Omental fat pad (tissue), 4 donors: ENCODE data around the gene ZNF451. TPM values are rescaled to one million over a fixed set of nuclear protein-coding genes. Genes with fewer than 3 reads are reported as not detected.

Experiments used
- ATAC-seq: fragments of 150-250 bp; one replicate; pipeline ENCODE4 v1.9.1; 2016; ENCODE audit warnings: mild to moderate bottlenecking, moderate library complexity; ENCODE audit not compliant: low FRiP score
- DNase-seq: peaks from one replicate; pipeline ENCODE4 v3.0.0-alpha.2; 2019; ENCODE audit warnings: low spot score
- total RNA-seq, 4 donors: library from RNA; depleted of rRNA; stranded (reverse); fragments of >200 nt; gene quantifications; one replicate each; pipeline ENCODE4 v1.1.0, GENCODE V29; 2016
- TF ChIP-seq, protein P1 (sequence below), 3 donors: fragments of 450-650 bp; IDR thresholded peaks; one replicate each; pipeline ENCODE4 v1.5.1; 2016 to 2017; ENCODE audit warnings: antibody characterized with exemption in 3 of 3, mild to moderate bottlenecking in 3 of 3, moderate library complexity in 2 of 3

The ZNF451 gene
- total RNA-seq, 4 donors from 2014 or later: 41.4 to 66.8 (median 57.0) TPM

DNA sequence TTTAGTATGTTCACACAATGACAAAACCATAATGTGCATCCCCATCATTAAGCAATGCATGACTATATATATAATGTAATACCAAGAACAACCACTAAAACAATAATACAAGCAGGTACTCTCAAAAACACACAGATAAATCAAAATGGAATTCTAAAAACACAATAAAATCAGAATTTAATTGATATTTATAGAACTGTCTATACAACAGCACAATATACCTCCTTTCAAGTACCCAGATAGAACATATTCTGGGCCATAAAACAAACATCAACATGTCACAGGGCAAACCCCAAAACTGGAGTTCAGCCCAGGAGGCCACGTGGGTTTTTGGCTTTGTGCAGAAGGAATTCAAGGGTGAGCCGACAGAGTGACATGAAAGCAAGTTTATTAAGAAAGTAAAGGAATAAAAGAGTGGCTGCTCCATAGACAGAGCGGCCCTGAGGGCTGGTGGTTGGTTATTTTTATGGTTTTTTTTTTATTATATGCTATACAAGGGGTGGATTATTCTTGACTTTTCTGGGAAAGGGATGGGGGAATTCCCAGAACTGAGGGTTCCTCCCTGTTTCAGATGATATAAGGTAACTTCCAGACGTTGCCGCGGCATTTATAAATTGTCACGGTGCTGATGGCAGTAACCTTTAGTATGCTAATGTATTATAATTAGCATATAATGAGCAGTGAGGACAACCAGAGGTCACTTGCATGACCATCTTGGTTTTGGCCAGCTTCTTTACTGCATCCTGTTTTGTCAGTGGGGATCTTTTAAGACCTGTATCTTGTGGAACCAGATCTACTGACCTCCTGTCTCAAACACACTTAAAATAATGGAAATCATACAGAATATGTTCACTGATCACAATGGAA lies 126.5 kb downstream of the ZNF451 start:
- TF ChIP-seq, protein P1, sequence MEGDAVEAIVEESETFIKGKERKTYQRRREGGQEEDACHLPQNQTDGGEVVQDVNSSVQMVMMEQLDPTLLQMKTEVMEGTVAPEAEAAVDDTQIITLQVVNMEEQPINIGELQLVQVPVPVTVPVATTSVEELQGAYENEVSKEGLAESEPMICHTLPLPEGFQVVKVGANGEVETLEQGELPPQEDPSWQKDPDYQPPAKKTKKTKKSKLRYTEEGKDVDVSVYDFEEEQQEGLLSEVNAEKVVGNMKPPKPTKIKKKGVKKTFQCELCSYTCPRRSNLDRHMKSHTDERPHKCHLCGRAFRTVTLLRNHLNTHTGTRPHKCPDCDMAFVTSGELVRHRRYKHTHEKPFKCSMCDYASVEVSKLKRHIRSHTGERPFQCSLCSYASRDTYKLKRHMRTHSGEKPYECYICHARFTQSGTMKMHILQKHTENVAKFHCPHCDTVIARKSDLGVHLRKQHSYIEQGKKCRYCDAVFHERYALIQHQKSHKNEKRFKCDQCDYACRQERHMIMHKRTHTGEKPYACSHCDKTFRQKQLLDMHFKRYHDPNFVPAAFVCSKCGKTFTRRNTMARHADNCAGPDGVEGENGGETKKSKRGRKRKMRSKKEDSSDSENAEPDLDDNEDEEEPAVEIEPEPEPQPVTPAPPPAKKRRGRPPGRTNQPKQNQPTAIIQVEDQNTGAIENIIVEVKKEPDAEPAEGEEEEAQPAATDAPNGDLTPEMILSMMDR (IDR thresholded peaks at IDR 0.05): no peak
- DNase-seq (no peak), ATAC-seq (no peak)

DNA sequence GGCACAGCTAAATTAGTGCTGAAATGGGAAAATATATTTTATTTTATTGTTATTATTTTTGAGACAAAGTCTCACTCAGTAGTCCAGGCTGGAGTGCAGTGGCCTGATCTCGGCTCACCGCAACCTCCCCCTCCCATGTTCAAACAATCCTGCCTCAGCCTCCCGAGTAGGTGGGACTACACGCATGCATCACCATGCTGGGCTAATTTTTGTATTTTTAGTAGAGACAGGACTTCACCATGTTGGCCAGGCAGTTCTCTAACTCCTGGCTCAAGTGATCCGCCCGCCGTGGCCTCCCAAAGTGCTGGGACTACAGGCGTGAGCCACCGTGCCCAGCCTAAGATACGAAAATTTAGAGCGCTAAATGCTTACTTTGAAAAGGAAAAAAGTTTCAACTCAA lies 127.3 kb downstream of the ZNF451 start:
- TF ChIP-seq, protein P1 (IDR thresholded peaks at IDR 0.05): no peak
- ATAC-seq (no peak), DNase-seq (no peak)

Other genes starting within 250 kb of the ZNF451 start
- 1 to 10 TPM in 1 of 4 donors, under 1 TPM in 2, not detected in 1; 0.44 to 1.0 (median 0.72) TPM for gene BEND6, start 135.1 kb upstream of the ZNF451 start, total RNA-seq
- gene KIAA1586, start 43.5 kb upstream of the ZNF451 start, total RNA-seq: 10 to 100 TPM in 1 of 4 donors, 1 to 10 TPM in 3; 4.7 to 10.7 (median 7.3) TPM
- gene BAG2, start 82.1 kb downstream of the ZNF451 start, total RNA-seq: 1 to 10 TPM; 3.0 to 6.6 (median 4.6) TPM
- 10 to 100 TPM in 1 of 4 donors, 1 to 10 TPM in 3; 3.0 to 10.6 (median 7.5) TPM for gene RAB23, start 132.1 kb downstream of the ZNF451 start, total RNA-seq
- gene PRIM2, start 227.4 kb downstream of the ZNF451 start, total RNA-seq: 10 to 100 TPM in 1 of 4 donors, 1 to 10 TPM in 3; 5.6 to 19.5 (median 6.9) TPM